GOT3 (cell line): Measurements from ENCODE around the gene SEPTIN12.

ENCODE experiments used
- DNase-seq: peaks from one replicate; lab custom pipeline; 2025; ENCODE audit warnings: mixed read lengths; lab: John Stamatoyannopoulos, UW

Gene SEPTIN12

GRCh38 chr16:4787627-4788482 lies at the start of gene SEPTIN12:
Gene SEPTIN12, minus strand, starts transcription at chr16:4788345. Its CDS starts 700 bp downstream, at chr16:4787645.
- DNase-seq = no peak

- DNase-seq = no peak
Measured at GRCh38 chr16:4836727-4837126, 48.6 kb upstream of the SEPTIN12 start.

GRCh38 chr16:4833584-4833983 lies 45.4 kb upstream of the SEPTIN12 start:
- no peak for DNase-seq

- no peak for DNase-seq
Measured at GRCh38 chr16:4832698-4833343, 44.7 kb upstream of the SEPTIN12 start.

GRCh38 chr16:4831616-4832015 lies 43.5 kb upstream of the SEPTIN12 start:
- DNase-seq = no peak

GRCh38 chr16:4830408-4830807 lies 42.3 kb upstream of the SEPTIN12 start:
- no peak for DNase-seq

- DNase-seq = no peak
Measured at GRCh38 chr16:4828567-4829321, 40.6 kb upstream of the SEPTIN12 start.

GRCh38 chr16:4826980-4827379 lies 38.8 kb upstream of the SEPTIN12 start:
- DNase-seq = no peak

- DNase-seq = no peak
Measured at GRCh38 chr16:4826526-4826925, 38.4 kb upstream of the SEPTIN12 start.

- no peak for DNase-seq
Measured at GRCh38 chr16:4825196-4825595, 37.1 kb upstream of the SEPTIN12 start.

GRCh38 chr16:4820652-4821051 lies 32.5 kb upstream of the SEPTIN12 start:
- no peak for DNase-seq

GRCh38 chr16:4814542-4815173 lies 26.5 kb upstream of the SEPTIN12 start:
- no peak for DNase-seq

- DNase-seq = no peak
Measured at GRCh38 chr16:4814046-4814445, 25.9 kb upstream of the SEPTIN12 start.

GRCh38 chr16:4813251-4814003 lies 25.3 kb upstream of the SEPTIN12 start:
- no peak for DNase-seq

- no peak for DNase-seq
Measured at GRCh38 chr16:4811773-4812172, 23.6 kb upstream of the SEPTIN12 start.

- no peak for DNase-seq
Measured at GRCh38 chr16:4811242-4811641, 23.1 kb upstream of the SEPTIN12 start.

GRCh38 chr16:4806280-4806679 lies 18.1 kb upstream of the SEPTIN12 start:
- no peak for DNase-seq

- no peak for DNase-seq
Measured at GRCh38 chr16:4805231-4805630, 17.1 kb upstream of the SEPTIN12 start.

- DNase-seq = no peak
Measured at GRCh38 chr16:4803898-4804762, 16.0 kb upstream of the SEPTIN12 start.

- no peak for DNase-seq
Measured at GRCh38 chr16:4803401-4803844, 15.3 kb upstream of the SEPTIN12 start.
